ENCODE data around the gene COPS4. TPM values are rescaled to one million over a fixed set of nuclear protein-coding genes. Genes with fewer than 3 reads are reported as not detected.
"Not testable (repeated sequence)": the region's sequence is repeated elsewhere in the genome, so short reads cannot be mapped to it uniquely, and the experiment has no call there.

COPS4 gene
- total RNA-seq, 4 donors from 2014 or later, result 21.3 to 113 (median 73.3) TPM

DNA sequence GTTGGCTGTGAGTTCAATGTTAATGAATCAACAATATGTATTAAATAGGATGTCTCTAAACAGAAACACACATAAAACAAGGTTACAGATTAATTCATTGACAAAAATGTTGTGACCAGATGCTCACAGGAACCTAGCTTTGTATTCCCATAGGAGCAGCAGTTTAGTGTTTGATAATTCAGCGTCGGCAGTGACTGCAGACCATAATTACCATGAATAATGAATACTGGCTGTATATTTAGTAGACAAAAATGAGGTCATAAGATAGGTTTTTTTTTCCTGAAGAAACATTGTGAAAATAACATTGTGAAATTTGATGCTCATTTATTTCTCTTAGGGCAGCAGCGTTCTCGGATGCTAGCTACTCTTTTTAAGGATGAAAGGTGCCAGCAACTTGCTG lies 27.8 kb downstream of the COPS4 start:
- H3K36me3 ChIP-seq, result no peaks in the 10 kb centered on the region

DNA sequence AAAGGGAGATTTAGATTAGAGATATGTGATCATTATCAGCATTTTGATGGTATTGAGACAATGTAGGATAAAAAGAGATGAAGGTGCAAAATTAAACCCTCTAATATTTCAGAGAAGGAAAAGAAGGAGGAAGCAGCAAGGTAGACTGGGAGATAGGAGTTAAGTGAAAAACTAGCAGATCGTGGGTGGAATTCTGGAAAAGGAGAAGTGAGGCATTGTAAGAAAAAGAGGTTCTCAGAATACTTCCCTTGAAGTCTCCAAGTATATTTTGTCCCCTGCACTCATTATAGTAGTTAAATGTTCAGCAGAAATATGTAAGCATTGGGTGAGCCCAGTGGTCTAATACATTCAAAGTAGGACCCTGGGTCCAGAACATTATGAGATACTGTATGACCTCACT lies 30.3 kb downstream of the COPS4 start:
- Histone ChIP-seq H3K27ac (no peak overlapping the region), H3K36me3 (no peaks in the 10 kb centered on the region), H3K4me3 (no peak overlapping the region), H3K27me3 (no peaks in the 10 kb centered on the region), H3K9me3 (no peaks in the 10 kb centered on the region), H3K4me1 (no peaks in the 10 kb centered on the region)
- TF ChIP-seq, protein P1, sequence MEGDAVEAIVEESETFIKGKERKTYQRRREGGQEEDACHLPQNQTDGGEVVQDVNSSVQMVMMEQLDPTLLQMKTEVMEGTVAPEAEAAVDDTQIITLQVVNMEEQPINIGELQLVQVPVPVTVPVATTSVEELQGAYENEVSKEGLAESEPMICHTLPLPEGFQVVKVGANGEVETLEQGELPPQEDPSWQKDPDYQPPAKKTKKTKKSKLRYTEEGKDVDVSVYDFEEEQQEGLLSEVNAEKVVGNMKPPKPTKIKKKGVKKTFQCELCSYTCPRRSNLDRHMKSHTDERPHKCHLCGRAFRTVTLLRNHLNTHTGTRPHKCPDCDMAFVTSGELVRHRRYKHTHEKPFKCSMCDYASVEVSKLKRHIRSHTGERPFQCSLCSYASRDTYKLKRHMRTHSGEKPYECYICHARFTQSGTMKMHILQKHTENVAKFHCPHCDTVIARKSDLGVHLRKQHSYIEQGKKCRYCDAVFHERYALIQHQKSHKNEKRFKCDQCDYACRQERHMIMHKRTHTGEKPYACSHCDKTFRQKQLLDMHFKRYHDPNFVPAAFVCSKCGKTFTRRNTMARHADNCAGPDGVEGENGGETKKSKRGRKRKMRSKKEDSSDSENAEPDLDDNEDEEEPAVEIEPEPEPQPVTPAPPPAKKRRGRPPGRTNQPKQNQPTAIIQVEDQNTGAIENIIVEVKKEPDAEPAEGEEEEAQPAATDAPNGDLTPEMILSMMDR (IDR thresholded peaks at IDR 0.05), result no peak
- TF ChIP-seq POLR2A (IDR thresholded peaks at IDR 0.05), result no peak
- no peak for DNase-seq
- intact Hi-C loops (cut with DNase I; ENCODE audit: low total_unique reads), result no loop called here

More for the DNA sequence above, 27.8 kb downstream of the COPS4 start:
- Histone ChIP-seq H3K27me3 (no peaks in the 10 kb centered on the region), H3K27ac (no peak overlapping the region), H3K9me3 (no peaks in the 10 kb centered on the region), H3K4me1 (no peaks in the 10 kb centered on the region), H3K4me3 (no peak overlapping the region)
- DNase-seq, result no peak
- TF ChIP-seq, protein P1 (IDR thresholded peaks at IDR 0.05), result no peak
- intact Hi-C loops (cut with DNase I; ENCODE audit: low total_unique reads), result no loop called here

DNA sequence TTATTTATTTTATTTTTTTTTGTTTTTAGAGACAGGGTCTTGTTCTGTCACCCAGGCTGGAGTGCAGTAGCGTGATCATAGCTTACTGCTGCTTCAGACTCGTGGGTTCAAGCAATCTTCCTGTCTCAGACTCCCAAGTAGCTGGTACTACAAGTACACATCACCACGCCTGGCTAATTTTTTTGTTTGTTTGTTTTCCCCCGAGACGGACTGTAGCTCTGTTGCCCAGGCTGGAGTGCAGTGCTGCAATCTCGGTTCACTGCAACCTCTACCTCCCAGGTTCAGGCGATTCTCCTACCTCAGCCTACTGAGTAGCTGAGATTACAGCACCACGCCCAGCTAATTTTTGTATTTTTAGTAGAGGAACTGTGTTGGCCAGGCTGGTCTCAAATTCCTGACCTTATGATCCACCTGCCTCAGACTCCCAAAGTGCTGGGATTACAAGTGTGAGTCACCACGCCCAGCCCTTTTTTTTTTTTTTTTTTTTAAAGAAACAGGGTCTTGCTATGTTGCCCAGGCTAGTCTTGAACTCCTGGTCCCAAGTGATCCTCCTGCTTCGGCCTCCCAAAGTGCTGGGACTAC lies 32.2 kb downstream of the COPS4 start:
- intact Hi-C loops (cut with DNase I; ENCODE audit: low total_unique reads), result no loop called here
- H3K4me1 ChIP-seq, result no peaks in the 10 kb centered on the region
- TF ChIP-seq POLR2A (IDR thresholded peaks at IDR 0.05), result no peak
- TF ChIP-seq, protein P1 (IDR thresholded peaks at IDR 0.05), result no peak

DNA sequence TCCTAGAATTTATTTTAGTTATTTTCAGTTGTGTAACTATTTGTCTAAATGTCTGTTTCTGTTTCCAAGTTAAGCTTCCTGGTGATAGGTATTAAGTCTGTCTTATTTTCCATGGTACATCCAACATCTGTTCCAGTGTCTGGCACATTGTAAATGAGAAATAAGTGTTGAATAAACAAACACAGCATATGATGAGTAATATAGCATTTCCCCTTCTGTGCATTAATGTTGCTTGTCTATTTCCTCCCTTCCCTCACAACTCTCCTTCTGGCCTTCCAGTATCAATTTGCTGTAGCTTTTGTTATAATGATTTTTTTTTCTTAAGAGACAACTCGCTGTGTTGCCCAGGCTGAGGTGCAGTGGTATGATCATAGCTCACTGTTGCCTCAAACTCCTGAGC lies 36.1 kb downstream of the COPS4 start:
- Histone ChIP-seq H3K4me1 (peaks cover 0 to 3% of the 10 kb centered on the region in 2 donors), H3K27ac (no peak overlapping the region), H3K36me3 (no peaks in the 10 kb centered on the region), H3K27me3 (no peaks in the 10 kb centered on the region), H3K4me3 (no peak overlapping the region), H3K9me3 (no peaks in the 10 kb centered on the region)
- no peak for TF ChIP-seq POLR2A (IDR thresholded peaks at IDR 0.05)
- TF ChIP-seq, protein P1 (IDR thresholded peaks at IDR 0.05), result no peak
- intact Hi-C loops (cut with DNase I; ENCODE audit: low total_unique reads), result loop anchor here (10.0 kb wide), 1 partner anchor 214 kb away; the partner anchor contains the start of gene COQ2
- DNase-seq, result no peak

More for the DNA sequence above, 32.2 kb downstream of the COPS4 start:
- no peaks in the 10 kb centered on the region for H3K9me3 ChIP-seq
- no peak overlapping the region for H3K27ac ChIP-seq
- H3K36me3 ChIP-seq, result no peaks in the 10 kb centered on the region
- no peaks in the 10 kb centered on the region for H3K27me3 ChIP-seq
- no peak for DNase-seq
- H3K4me3 ChIP-seq, result no peak overlapping the region

DNA sequence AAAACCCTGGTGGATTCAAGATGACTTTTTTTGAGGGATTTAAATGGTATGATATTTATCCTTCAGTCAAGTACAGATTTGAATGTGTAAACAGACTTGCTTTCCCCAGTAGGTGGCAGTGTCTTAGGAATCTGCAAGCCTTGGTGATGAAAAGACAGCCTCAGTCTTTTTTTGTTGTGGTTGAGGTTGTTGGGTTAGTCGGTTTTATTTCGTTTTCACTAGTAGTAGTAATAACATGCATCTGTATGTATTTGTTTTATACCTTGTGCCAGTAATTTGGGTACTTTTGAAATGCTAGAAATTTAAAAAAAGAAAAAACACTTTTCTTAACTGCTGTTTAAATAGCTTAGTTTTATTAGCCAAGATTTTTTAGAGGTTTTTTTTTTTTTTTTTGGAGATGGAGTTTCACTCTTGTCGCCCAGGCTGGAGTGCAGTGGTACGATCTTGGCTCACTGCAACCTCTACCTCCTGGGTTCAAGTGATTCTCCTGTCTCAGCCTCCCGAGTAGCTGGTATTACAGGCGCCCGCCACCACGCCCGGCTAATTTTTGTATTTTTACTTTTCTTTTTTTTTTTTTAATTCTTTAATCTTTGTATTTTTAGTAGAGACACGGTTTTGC lies 39.2 kb downstream of the COPS4 start:
- H3K4me3 ChIP-seq, result no peak overlapping the region
- intact Hi-C loops (cut with DNase I; ENCODE audit: low total_unique reads), result loop anchor here (10.0 kb wide), 1 partner anchor 211 kb away; the partner anchor contains the start of gene COQ2
- no peaks in the 10 kb centered on the region for H3K9me3 ChIP-seq
- peak overlapping the region; percentile 37 to 86 for H3K27ac ChIP-seq
- H3K36me3 ChIP-seq, result no peaks in the 10 kb centered on the region
- peak in 1 of 2 donors; percentile 27 for DNase-seq
- H3K4me1 ChIP-seq, result peaks cover 0 to 8% of the 10 kb centered on the region in 2 donors
- H3K27me3 ChIP-seq, result no peaks in the 10 kb centered on the region
- TF ChIP-seq, protein P1 (IDR thresholded peaks at IDR 0.05), result peak; percentile 60 to 69 (median 64)
- no peak for TF ChIP-seq POLR2A (IDR thresholded peaks at IDR 0.05)

DNA sequence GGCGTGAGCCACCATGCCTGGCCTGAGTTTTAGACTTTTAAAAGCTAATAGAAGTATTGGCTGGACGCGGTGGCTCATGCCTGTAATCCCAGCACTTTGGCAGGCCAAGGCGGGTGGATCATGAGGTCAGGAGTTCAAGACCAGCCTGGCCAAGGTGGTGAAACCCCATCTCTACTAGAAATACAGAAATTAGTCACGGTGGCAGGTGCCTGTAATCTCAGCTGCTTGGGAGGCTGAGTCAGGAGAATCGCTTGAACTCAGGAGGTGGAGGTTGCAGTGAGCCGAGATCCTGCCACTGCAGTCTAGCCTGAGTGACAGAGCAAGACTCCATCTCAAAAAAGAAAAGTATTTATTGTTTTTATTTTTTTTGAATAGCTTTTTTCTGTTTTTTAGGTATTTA lies 39.8 kb downstream of the COPS4 start:
- intact Hi-C loops (cut with DNase I; ENCODE audit: low total_unique reads), result loop anchor here (10.0 kb wide), 1 partner anchor 210 kb away; the partner anchor contains the start of gene COQ2
- not testable (repeated sequence) for DNase-seq, H3K4me1 ChIP-seq, H3K36me3 ChIP-seq, H3K9me3 ChIP-seq, H3K4me3 ChIP-seq, H3K27me3 ChIP-seq
- H3K27ac ChIP-seq, result peak overlapping the region; percentile 37 to 86
